ENCODE data around the gene PPP2R5A.
"Not testable (repeated sequence)": the region's sequence is repeated elsewhere in the genome, so short reads cannot be mapped to it uniquely, and the experiment has no call there.

PPP2R5A gene

GRCh38 chr1:212290608-212291007 lies 5.4 kb downstream of the PPP2R5A start:
- in situ Hi-C loops (cut with HindIII; ENCODE audit: low pct_ligation_motif_present, low pct_unique_long_range_greater_than_20kb, low sequenced_read_pairs), result no loop called here
- DNase-seq, result no peak

- in situ Hi-C loops (cut with HindIII; ENCODE audit: low pct_ligation_motif_present, low pct_unique_long_range_greater_than_20kb, low sequenced_read_pairs), result no loop called here
- DNase-seq, result peak; percentile 81
Observed at GRCh38 chr1:212291505-212292134, 6.4 kb downstream of the PPP2R5A start.

GRCh38 chr1:212292250-212293105 lies 7.3 kb downstream of the PPP2R5A start:
- in situ Hi-C loops (cut with HindIII; ENCODE audit: low pct_ligation_motif_present, low pct_unique_long_range_greater_than_20kb, low sequenced_read_pairs), result no loop called here
- no peak for DNase-seq

- peak; percentile 46 for DNase-seq
- in situ Hi-C loops (cut with HindIII; ENCODE audit: low pct_ligation_motif_present, low pct_unique_long_range_greater_than_20kb, low sequenced_read_pairs), result no loop called here
Observed at GRCh38 chr1:212293579-212293978, 8.4 kb downstream of the PPP2R5A start.

- no peak for DNase-seq
- in situ Hi-C loops (cut with HindIII; ENCODE audit: low pct_ligation_motif_present, low pct_unique_long_range_greater_than_20kb, low sequenced_read_pairs), result no loop called here
Observed at GRCh38 chr1:212294983-212295382, 9.8 kb downstream of the PPP2R5A start.

- in situ Hi-C loops (cut with HindIII; ENCODE audit: low pct_ligation_motif_present, low pct_unique_long_range_greater_than_20kb, low sequenced_read_pairs), result no loop called here
- DNase-seq, result no peak
Observed at GRCh38 chr1:212295579-212295978, 10.4 kb downstream of the PPP2R5A start.

GRCh38 chr1:212297338-212297737 lies 12.1 kb downstream of the PPP2R5A start:
- no peak for DNase-seq
- in situ Hi-C loops (cut with HindIII; ENCODE audit: low pct_ligation_motif_present, low pct_unique_long_range_greater_than_20kb, low sequenced_read_pairs), result no loop called here

- no peak for DNase-seq
- in situ Hi-C loops (cut with HindIII; ENCODE audit: low pct_ligation_motif_present, low pct_unique_long_range_greater_than_20kb, low sequenced_read_pairs), result no loop called here
Observed at GRCh38 chr1:212301580-212301979, 16.4 kb downstream of the PPP2R5A start.

GRCh38 chr1:212302745-212303383 lies 17.7 kb downstream of the PPP2R5A start:
- DNase-seq, result no peak
- in situ Hi-C loops (cut with HindIII; ENCODE audit: low pct_ligation_motif_present, low pct_unique_long_range_greater_than_20kb, low sequenced_read_pairs), result no loop called here

GRCh38 chr1:212305342-212305741 lies 20.1 kb downstream of the PPP2R5A start:
- DNase-seq, result no peak
- in situ Hi-C loops (cut with HindIII; ENCODE audit: low pct_ligation_motif_present, low pct_unique_long_range_greater_than_20kb, low sequenced_read_pairs), result no loop called here

- in situ Hi-C loops (cut with HindIII; ENCODE audit: low pct_ligation_motif_present, low pct_unique_long_range_greater_than_20kb, low sequenced_read_pairs), result not testable (repeated sequence)
Observed at GRCh38 chr1:212305984-212306452, 20.8 kb downstream of the PPP2R5A start.

GRCh38 chr1:212309967-212310366 lies 24.8 kb downstream of the PPP2R5A start:
- in situ Hi-C loops (cut with HindIII; ENCODE audit: low pct_ligation_motif_present, low pct_unique_long_range_greater_than_20kb, low sequenced_read_pairs), result no loop called here
- no peak for DNase-seq

More at GRCh38 chr1:212305984-212306452, 20.8 kb downstream of the PPP2R5A start:
- not testable (repeated sequence) for DNase-seq

- no peak for DNase-seq
- in situ Hi-C loops (cut with HindIII; ENCODE audit: low pct_ligation_motif_present, low pct_unique_long_range_greater_than_20kb, low sequenced_read_pairs), result no loop called here
Observed at GRCh38 chr1:212310383-212310782, 25.2 kb downstream of the PPP2R5A start.

- DNase-seq, result no peak
- in situ Hi-C loops (cut with HindIII; ENCODE audit: low pct_ligation_motif_present, low pct_unique_long_range_greater_than_20kb, low sequenced_read_pairs), result no loop called here
Observed at GRCh38 chr1:212311836-212312497, 26.8 kb downstream of the PPP2R5A start.

- DNase-seq, result no peak
- in situ Hi-C loops (cut with HindIII; ENCODE audit: low pct_ligation_motif_present, low pct_unique_long_range_greater_than_20kb, low sequenced_read_pairs), result no loop called here
Observed at GRCh38 chr1:212313616-212314015, 28.4 kb downstream of the PPP2R5A start.

- in situ Hi-C loops (cut with HindIII; ENCODE audit: low pct_ligation_motif_present, low pct_unique_long_range_greater_than_20kb, low sequenced_read_pairs), result no loop called here
- DNase-seq, result no peak
Observed at GRCh38 chr1:212315184-212315583, 30.0 kb downstream of the PPP2R5A start.

- in situ Hi-C loops (cut with HindIII; ENCODE audit: low pct_ligation_motif_present, low pct_unique_long_range_greater_than_20kb, low sequenced_read_pairs), result no loop called here
- DNase-seq, result peak; percentile 46
Observed at GRCh38 chr1:212315907-212316306, 30.7 kb downstream of the PPP2R5A start.

GRCh38 chr1:212317916-212318315 lies 32.7 kb downstream of the PPP2R5A start:
- in situ Hi-C loops (cut with HindIII; ENCODE audit: low pct_ligation_motif_present, low pct_unique_long_range_greater_than_20kb, low sequenced_read_pairs), result no loop called here
- no peak for DNase-seq

GRCh38 chr1:212321031-212321430 lies 35.8 kb downstream of the PPP2R5A start:
- in situ Hi-C loops (cut with HindIII; ENCODE audit: low pct_ligation_motif_present, low pct_unique_long_range_greater_than_20kb, low sequenced_read_pairs); DNase-seq: not testable (repeated sequence)

Measured in ACHN (cell line).